ENCODE data around the gene CHMP2A. TPM values are rescaled to one million over a fixed set of nuclear protein-coding genes. Genes with fewer than 3 reads are reported as not detected.

The CHMP2A gene
- total RNA-seq, 4 donors from 2014 or later = 90.0 to 146 (median 128) TPM

GRCh38 chr19:58556622-58557220 is 1.8 kb upstream of the CHMP2A start:
- no peak for DNase-seq (ENCODE audit: low spot score in 2 of 2)
- Histone ChIP-seq H3K4me3 (peak overlapping the region; percentile 57 to 94 (median 92)), H3K27ac (peak overlapping the region; percentile 97 to 100 (median 100)), H3K4me1 (peaks cover 5 to 68% (median 45%) of the 10 kb centered on the region in 4 donors), H3K36me3 (peaks cover 0 to 34% (median under 1%) of the 10 kb centered on the region in 3 donors), H3K27me3 (peaks cover 0 to 7% of the 10 kb centered on the region in 2 donors), H3K9me3 (no peaks in the 10 kb centered on the region)
- no peak for TF ChIP-seq CTCF (IDR thresholded peaks at IDR 0.05)
- WGBS, 2 donors = 61 to 62% methylated on average over 10 of the region's 10 CpGs

GRCh38 chr19:58555920-58556621 is 1.2 kb upstream of the CHMP2A start:
- H3K36me3 ChIP-seq = peaks cover 0 to 41% (median 6%) of the 10 kb centered on the region in 3 donors
- TF ChIP-seq CTCF (IDR thresholded peaks at IDR 0.05) = no peak
- no peak for TF ChIP-seq POLR2A (IDR thresholded peaks at IDR 0.05)
- TF ChIP-seq EP300 (IDR thresholded peaks at IDR 0.05) = no peak
- H3K27me3 ChIP-seq = peaks cover 0 to under 1% of the 10 kb centered on the region in 2 donors
- WGBS, 2 donors = 79 to 83% methylated on average over 15 to 16 of the region's 16 CpGs
- no peak for DNase-seq (ENCODE audit: low spot score in 2 of 2)
- H3K9me3 ChIP-seq = no peaks in the 10 kb centered on the region
- H3K27ac ChIP-seq = peak overlapping the region in 3 of 4 donors; percentile 93 to 100 (median 99)
- no peak overlapping the region for H3K4me3 ChIP-seq
- H3K4me1 ChIP-seq = peaks cover 5 to 62% (median 41%) of the 10 kb centered on the region in 4 donors

GRCh38 chr19:58555369-58555885 is 522 bp upstream of the CHMP2A start:
- H3K27ac ChIP-seq = peak overlapping the region; percentile 80 to 100 (median 96)
- DNase-seq (ENCODE audit: low spot score in 2 of 2) = no peak
- H3K9me3 ChIP-seq = no peaks in the 10 kb centered on the region
- 41 to 53% methylated on average over 3 to 4 of the region's 4 CpGs for WGBS, 2 donors
- peak overlapping the region; percentile 66 to 80 (median 75) for H3K4me3 ChIP-seq
- H3K36me3 ChIP-seq = peaks cover 0 to 47% (median 13%) of the 10 kb centered on the region in 3 donors
- H3K27me3 ChIP-seq = no peaks in the 10 kb centered on the region
- TF ChIP-seq EP300 (IDR thresholded peaks at IDR 0.05) (no peak), CTCF (IDR thresholded peaks at IDR 0.05) (no peak), POLR2A (IDR thresholded peaks at IDR 0.05) (no peak)
- peaks cover 5 to 60% (median 41%) of the 10 kb centered on the region in 4 donors for H3K4me1 ChIP-seq

GRCh38 chr19:58553799-58554493 is 959 bp downstream of the CHMP2A start:
- H3K27ac ChIP-seq = peak overlapping the region; percentile 80 to 100 (median 96)
- DNase-seq (ENCODE audit: low spot score in 2 of 2) = no peak
- H3K9me3 ChIP-seq = no peaks in the 10 kb centered on the region
- H3K36me3 ChIP-seq = peaks cover 8 to 62% (median 27%) of the 10 kb centered on the region in 3 donors
- H3K4me3 ChIP-seq = peak overlapping the region; percentile 66 to 80 (median 75)
- TF ChIP-seq CTCF (IDR thresholded peaks at IDR 0.05) = no peak
- no peak for TF ChIP-seq EP300 (IDR thresholded peaks at IDR 0.05)
- no peak for TF ChIP-seq POLR2A (IDR thresholded peaks at IDR 0.05)
- peaks cover 5 to 50% (median 37%) of the 10 kb centered on the region in 4 donors for H3K4me1 ChIP-seq
- 30 to 32% methylated on average over 18 of the region's 18 CpGs for WGBS, 2 donors
- no peaks in the 10 kb centered on the region for H3K27me3 ChIP-seq
